Kidney tubule cell (primary cell): ENCODE data around the gene DAPK3.

ENCODE experiments used
- DNase-seq: peaks from one replicate; pipeline ENCODE4 v3.0.0-alpha.2; 2018; ENCODE audit warnings: low spot score

DAPK3 gene

DNA sequence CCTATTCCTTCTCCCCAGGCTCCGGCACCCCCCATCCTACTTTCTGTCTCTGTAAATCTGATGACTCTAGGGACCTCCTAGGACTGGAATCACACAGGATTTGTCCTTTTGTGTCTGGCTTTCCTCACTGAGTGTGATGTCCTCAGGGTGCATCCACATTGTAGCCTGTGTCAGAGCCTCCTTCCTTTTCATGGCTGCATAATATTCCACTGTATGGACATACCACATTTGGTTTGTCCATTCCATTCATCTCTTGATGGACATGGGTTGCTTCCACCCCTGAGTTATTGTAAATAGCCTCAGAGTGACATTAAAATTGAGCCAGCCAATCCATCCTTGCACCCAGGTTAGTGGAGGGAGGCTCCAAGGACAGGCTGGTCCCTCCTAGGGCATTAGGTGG is 60.8 kb downstream of the DAPK3 start:
- no peak for DNase-seq
